Measurements from ENCODE around the gene HSPB1.
A peak's percentile ranks its signal among the peaks of the same experiment; 100 is the strongest.

- TF ChIP-seq CTCF (IDR thresholded peaks at IDR 0.05; ENCODE audit: low read depth, low read length, missing input control) (no peak), REST (IDR thresholded peaks at IDR 0.05) (no peak), HNF4G (IDR thresholded peaks at IDR 0.05) (no peak), SP1 (IDR thresholded peaks at IDR 0.05) (no peak), NR2F2 (IDR thresholded peaks at IDR 0.05) (no peak), TAF1 (conservative IDR thresholded peaks at IDR 0.05) (no peak), YY1 (IDR thresholded peaks at IDR 0.05) (no peak), EGR1 (IDR thresholded peaks at IDR 0.05; ENCODE audit: low read depth in 2 of 2) (no peak), RAD21 (IDR thresholded peaks at IDR 0.05) (no peak), RXRA (IDR thresholded peaks at IDR 0.05) (peak in 1 of 2 donors; percentile 12), GABPA (IDR thresholded peaks at IDR 0.05 in 1 of 2, conservative IDR thresholded peaks at IDR 0.05 in 1 of 2) (no peak)
- TF ChIP-seq, protein P1, sequence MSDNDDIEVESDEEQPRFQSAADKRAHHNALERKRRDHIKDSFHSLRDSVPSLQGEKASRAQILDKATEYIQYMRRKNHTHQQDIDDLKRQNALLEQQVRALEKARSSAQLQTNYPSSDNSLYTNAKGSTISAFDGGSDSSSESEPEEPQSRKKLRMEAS (IDR thresholded peaks at IDR 0.05), result no peak
- TF ChIP-seq, protein P2, sequence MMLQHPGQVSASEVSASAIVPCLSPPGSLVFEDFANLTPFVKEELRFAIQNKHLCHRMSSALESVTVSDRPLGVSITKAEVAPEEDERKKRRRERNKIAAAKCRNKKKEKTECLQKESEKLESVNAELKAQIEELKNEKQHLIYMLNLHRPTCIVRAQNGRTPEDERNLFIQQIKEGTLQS (IDR thresholded peaks at IDR 0.05), result no peak
- TF ChIP-seq, protein P3, sequence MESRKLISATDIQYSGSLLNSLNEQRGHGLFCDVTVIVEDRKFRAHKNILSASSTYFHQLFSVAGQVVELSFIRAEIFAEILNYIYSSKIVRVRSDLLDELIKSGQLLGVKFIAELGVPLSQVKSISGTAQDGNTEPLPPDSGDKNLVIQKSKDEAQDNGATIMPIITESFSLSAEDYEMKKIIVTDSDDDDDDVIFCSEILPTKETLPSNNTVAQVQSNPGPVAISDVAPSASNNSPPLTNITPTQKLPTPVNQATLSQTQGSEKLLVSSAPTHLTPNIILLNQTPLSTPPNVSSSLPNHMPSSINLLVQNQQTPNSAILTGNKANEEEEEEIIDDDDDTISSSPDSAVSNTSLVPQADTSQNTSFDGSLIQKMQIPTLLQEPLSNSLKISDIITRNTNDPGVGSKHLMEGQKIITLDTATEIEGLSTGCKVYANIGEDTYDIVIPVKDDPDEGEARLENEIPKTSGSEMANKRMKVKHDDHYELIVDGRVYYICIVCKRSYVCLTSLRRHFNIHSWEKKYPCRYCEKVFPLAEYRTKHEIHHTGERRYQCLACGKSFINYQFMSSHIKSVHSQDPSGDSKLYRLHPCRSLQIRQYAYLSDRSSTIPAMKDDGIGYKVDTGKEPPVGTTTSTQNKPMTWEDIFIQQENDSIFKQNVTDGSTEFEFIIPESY (IDR thresholded peaks at IDR 0.05), result no peak
Measured at GRCh38 chr7:76300166-76300731, 2.2 kb upstream of the HSPB1 start.
